NCI-H510A treated with DMSO at 0.1 percent for 48 hours (cell line): ENCODE data around the gene ORC5.
A peak's percentile ranks its signal among the peaks of the same experiment; 100 is the strongest.

Experiments used
- DNase-seq: peaks from one replicate; lab custom pipeline; 2025; lab: John Stamatoyannopoulos, UW

ORC5 gene

DNA sequence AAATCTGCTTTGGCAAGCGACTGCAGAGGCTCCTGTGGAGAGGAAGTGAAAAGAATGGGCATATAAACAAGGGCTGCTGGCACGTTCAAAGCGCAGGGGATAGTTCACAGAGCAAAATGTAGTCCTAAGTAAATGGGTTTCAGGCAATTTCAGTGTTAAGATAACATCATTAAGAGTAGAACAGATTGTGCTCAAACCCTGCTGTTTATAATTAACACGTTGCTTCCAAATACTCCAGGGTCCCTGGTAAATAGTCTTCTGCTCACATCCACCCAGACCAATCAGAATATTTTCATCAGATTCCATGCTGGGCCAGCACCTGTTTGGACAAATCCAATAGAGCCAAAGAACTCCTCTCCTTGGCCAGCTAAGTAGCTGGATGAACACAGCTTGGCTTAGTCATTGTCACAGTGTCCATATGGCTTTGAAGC, 81.4 kb downstream of the ORC5 start:
- no peak for DNase-seq

GRCh38 chr7:104124893-104125477, 82.8 kb downstream of the ORC5 start:
- no peak for DNase-seq

GRCh38 chr7:104124469-104124868, 83.3 kb downstream of the ORC5 start:
- no peak for DNase-seq

GRCh38 chr7:104123786-104124185, 84.0 kb downstream of the ORC5 start:
- no peak for DNase-seq

DNA sequence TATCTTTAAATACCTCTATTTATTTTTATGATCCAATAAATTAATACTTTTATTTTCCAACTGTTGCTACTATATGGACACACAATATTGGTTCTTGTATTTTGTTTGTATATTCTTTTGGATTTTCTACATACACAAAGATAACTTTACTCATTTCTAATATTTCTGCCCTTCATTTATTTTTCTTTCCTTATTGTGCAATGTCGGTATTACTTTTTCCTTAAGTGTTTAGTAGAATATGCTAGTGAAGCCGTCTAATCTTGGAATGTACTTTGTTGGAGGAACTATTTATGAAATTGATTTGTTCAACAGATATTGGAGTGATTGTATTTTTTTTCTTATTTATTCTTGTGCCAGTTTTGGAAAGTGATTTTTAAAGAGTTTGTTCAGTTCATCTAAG, 94.0 kb downstream of the ORC5 start:
- no peak for DNase-seq

- no peak for DNase-seq
Measured at GRCh38 chr7:104112623-104113022, 95.2 kb downstream of the ORC5 start.

GRCh38 chr7:104111271-104111670, 96.5 kb downstream of the ORC5 start:
- peak; percentile 2 for DNase-seq

DNA sequence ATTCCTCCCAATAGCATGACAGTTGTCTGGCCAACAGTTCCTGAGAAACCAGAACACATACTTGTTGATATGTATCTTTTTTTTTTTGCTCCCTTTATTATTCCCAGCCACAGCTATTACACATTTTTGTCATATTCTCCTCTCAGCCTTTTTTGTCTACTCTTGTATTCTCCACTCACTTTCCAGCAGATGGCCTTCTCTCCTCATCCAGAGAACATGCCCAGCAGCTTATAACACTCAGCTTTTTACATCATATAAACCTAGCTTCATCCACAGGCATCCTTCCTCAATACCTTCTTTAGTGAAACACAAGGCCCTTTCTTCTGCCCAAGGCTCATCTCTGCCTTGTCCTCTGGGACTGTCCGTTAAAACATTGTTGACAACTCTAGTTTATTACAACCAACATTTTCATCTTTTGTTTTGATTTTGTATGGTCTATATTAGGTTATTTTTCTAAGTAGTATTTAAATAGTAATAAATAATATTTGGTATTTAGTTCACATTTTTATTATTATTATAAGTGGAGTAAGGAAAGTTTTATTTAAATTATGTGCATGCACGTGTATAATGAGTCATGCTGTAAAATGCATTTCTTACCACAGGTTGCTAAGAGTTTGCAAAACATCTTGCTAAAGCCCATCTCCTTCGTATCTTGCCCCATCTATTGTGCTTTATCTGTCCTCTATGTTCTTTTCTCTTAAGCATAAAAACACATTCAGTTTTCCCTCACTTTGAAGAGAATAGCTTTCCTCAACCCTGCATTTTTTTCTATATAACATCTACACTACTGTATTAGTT, 101.5 kb downstream of the ORC5 start:
- no peak for DNase-seq

GRCh38 chr7:104098890-104099289, 108.9 kb downstream of the ORC5 start:
- no peak for DNase-seq

- no peak for DNase-seq
Measured at GRCh38 chr7:104096683-104097082, 111.1 kb downstream of the ORC5 start.

- DNase-seq: no peak
Measured at GRCh38 chr7:104093127-104093526, 114.7 kb downstream of the ORC5 start.

GRCh38 chr7:104091242-104091641, 116.6 kb downstream of the ORC5 start:
- no peak for DNase-seq

- no peak for DNase-seq
Measured at GRCh38 chr7:104089612-104090011, 118.2 kb downstream of the ORC5 start.

- DNase-seq: no peak
Measured at GRCh38 chr7:104089061-104089460, 118.8 kb downstream of the ORC5 start.
